Glutamatergic neuron (in vitro differentiated cells): ENCODE measurements around the gene LCN6. TPM values are rescaled to one million over a fixed set of nuclear protein-coding genes. Genes with fewer than 3 reads are reported as not detected.

ENCODE experiments used
- DNase-seq: peaks from one replicate; pipeline ENCODE4 v3.0.0; 2022
- H3K27ac Mint-ChIP-seq: one replicate; pipeline ENCODE4 v1.8.0; 2020; ENCODE audit warnings: mild to moderate bottlenecking, mixed read lengths, inconsistent platforms; ENCODE audit not compliant: unreplicated experiment
- H3K27me3 Mint-ChIP-seq: one replicate; pipeline ENCODE4 v1.8.0; 2020; ENCODE audit warnings: mild to moderate bottlenecking, moderate library complexity, mixed read lengths, inconsistent platforms; ENCODE audit not compliant: unreplicated experiment
- H3K36me3 Mint-ChIP-seq: one replicate; pipeline ENCODE4 v1.8.0; 2020; ENCODE audit warnings: mild to moderate bottlenecking, mixed read lengths, inconsistent platforms; ENCODE audit not compliant: unreplicated experiment
- H3K4me1 Mint-ChIP-seq: one replicate; pipeline ENCODE4 v1.8.0; 2020; ENCODE audit warnings: mild to moderate bottlenecking, low read depth, mixed read lengths, inconsistent platforms; ENCODE audit not compliant: unreplicated experiment
- H3K4me3 Mint-ChIP-seq: one replicate; pipeline ENCODE4 v1.8.0; 2020; ENCODE audit warnings: mild to moderate bottlenecking, mixed read lengths, inconsistent platforms; ENCODE audit not compliant: unreplicated experiment
- H3K9me3 Mint-ChIP-seq: one replicate; pipeline ENCODE4 v1.8.0; 2020; ENCODE audit warnings: mild to moderate bottlenecking, moderate library complexity, mixed read lengths, inconsistent platforms; ENCODE audit not compliant: unreplicated experiment
- total RNA-seq: library from RNA; stranded (reverse); fragmentation: NEBNext Ultra II Directional; extraction: Animal tissue kit (Norgen Biotek cat#: 25700); gene quantifications from one replicate; pipeline ENCODE4 v1.2.1, GENCODE V29; 2021; ENCODE audit not compliant: unreplicated experiment
- TF ChIP-seq, protein P1 (sequence below): fragments of 200-600 bp; sonication (generic); IDR thresholded peaks from one replicate; pipeline ENCODE4 v1.5.0; 2021; ENCODE audit not compliant: partially characterized antibody, unreplicated experiment

LCN6 gene
- total RNA-seq, 1 donor from 2014 or later = not detected

DNA sequence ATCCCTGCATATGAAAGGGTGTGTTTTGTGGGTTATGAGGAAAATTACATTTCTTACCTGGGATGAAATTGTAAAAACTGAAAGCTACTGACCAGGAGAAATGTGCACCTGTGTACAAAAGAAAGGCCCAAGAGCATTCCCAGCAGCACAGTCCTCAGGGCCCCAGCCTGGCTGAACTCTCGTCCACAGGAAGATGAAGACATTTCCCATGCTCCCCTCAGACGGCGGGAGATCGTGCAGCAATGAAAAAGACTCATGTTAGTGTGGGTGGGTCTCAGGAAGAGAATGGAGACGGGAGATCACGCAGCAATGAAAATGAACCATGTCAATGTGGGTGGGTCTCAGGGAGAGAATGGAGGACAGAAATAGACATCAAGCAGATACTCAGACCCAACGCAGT lies 28.6 kb upstream of the LCN6 start:
- Mint-ChIP-seq H3K27me3 (peaks cover 28% of the 10 kb centered on the region), H3K4me1 (peaks cover 4% of the 10 kb centered on the region), H3K27ac (no peak overlapping the region), H3K36me3 (peaks cover 20% of the 10 kb centered on the region), H3K9me3 (peaks cover 17% of the 10 kb centered on the region), H3K4me3 (no peak overlapping the region)
- TF ChIP-seq, protein P1, sequence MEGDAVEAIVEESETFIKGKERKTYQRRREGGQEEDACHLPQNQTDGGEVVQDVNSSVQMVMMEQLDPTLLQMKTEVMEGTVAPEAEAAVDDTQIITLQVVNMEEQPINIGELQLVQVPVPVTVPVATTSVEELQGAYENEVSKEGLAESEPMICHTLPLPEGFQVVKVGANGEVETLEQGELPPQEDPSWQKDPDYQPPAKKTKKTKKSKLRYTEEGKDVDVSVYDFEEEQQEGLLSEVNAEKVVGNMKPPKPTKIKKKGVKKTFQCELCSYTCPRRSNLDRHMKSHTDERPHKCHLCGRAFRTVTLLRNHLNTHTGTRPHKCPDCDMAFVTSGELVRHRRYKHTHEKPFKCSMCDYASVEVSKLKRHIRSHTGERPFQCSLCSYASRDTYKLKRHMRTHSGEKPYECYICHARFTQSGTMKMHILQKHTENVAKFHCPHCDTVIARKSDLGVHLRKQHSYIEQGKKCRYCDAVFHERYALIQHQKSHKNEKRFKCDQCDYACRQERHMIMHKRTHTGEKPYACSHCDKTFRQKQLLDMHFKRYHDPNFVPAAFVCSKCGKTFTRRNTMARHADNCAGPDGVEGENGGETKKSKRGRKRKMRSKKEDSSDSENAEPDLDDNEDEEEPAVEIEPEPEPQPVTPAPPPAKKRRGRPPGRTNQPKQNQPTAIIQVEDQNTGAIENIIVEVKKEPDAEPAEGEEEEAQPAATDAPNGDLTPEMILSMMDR = no peak
- no peak for DNase-seq

DNA sequence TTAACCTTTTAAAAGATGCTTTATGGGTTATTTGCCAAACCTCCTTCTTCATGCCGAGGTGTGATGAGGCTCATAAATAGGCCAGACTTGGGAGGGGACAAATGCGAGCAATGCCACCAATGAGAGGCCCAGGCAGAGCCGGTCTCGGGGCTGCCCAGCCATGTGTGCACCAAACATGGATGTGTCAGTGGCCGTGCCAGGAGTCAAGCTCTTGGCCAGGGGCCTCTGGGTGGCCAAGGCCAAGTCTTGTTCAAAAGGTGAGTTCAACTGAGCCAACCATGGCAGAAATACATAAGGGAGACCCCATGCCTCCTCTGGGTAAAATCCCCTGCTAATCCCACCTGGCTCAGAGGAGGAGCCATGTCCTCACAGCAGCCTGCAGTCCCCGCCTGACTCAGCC lies 26.9 kb upstream of the LCN6 start:
- H3K27ac Mint-ChIP-seq = no peak overlapping the region
- peaks cover 1% of the 10 kb centered on the region for H3K4me1 Mint-ChIP-seq

DNA sequence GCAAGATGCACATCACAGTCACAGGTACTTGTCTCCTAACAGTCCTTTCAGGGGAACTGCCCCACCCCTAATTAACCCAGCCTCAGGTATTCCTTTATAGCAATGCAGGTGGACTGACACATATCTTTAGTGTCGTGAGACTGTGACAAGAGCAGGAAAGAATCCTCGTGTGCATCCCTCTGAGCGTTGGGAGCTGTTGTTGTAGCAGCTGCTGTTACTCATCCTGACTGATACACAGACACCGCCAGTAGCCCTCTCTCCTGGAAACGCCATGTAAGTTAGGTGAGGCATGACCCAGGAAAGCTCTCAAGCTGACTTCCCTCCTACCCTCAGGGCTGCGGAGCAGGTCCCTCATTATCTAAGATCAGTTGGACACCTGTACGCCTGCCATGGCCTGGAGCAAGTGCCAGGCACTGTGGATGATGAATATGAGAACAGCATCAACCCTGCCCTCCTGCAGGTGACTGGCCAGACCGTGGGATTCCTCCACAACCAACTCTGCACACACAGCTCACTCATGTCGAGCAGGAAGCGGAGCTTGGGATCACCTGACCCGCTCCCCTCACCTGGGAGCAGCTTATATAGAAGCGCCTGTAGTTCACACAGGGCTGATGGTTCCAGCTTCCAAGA lies 26.2 kb upstream of the LCN6 start:
- H3K4me3 Mint-ChIP-seq = no peak overlapping the region
- H3K9me3 Mint-ChIP-seq = peaks cover 15% of the 10 kb centered on the region
- no peak overlapping the region for H3K27ac Mint-ChIP-seq
- peaks cover 20% of the 10 kb centered on the region for H3K36me3 Mint-ChIP-seq
- no peak for DNase-seq
- no peaks in the 10 kb centered on the region for H3K4me1 Mint-ChIP-seq
- TF ChIP-seq, protein P1 = no peak
- peaks cover 27% of the 10 kb centered on the region for H3K27me3 Mint-ChIP-seq

More for the DNA sequence above, 26.9 kb upstream of the LCN6 start:
- Mint-ChIP-seq H3K4me3 (no peak overlapping the region), H3K36me3 (peaks cover 20% of the 10 kb centered on the region), H3K9me3 (peaks cover 17% of the 10 kb centered on the region), H3K27me3 (peaks cover 28% of the 10 kb centered on the region)
- DNase-seq = no peak
- TF ChIP-seq, protein P1 = no peak

DNA sequence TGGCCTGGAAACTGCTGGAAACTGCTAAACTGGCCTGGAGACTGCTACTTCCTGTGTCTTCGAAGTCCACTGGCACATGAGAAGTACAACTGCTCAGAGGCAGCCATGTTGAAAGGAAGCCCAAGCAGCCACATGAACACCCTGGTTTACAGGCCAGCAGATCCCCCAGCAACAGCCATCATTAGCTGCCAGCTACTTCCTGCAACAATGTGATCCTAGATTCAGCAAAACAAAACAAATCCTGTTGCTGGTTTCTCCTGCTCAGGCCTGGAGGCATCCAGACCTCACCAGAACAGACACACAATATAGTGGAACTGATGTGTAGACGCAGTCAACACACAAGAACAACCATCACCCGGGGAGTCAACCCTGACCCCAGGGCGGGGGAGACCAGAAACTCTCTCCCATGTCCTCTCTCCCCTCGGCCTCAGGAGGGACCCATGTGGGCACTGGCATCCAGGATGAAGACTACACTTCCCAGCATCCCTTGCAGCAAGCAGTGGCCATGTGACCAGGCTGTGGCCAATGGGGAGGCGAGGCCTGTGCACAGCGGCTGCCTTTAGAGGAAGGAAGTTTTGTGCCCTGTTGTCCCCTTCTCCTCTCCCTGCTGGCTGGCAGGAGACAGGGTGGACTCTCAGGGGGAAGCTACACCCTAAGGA lies 25.2 kb upstream of the LCN6 start:
- DNase-seq = no peak
- TF ChIP-seq, protein P1 = no peak
- Mint-ChIP-seq H3K9me3 (peaks cover 8% of the 10 kb centered on the region), H3K4me3 (no peak overlapping the region), H3K36me3 (peaks cover 12% of the 10 kb centered on the region), H3K27me3 (peaks cover 19% of the 10 kb centered on the region), H3K27ac (no peak overlapping the region), H3K4me1 (no peaks in the 10 kb centered on the region)

DNA sequence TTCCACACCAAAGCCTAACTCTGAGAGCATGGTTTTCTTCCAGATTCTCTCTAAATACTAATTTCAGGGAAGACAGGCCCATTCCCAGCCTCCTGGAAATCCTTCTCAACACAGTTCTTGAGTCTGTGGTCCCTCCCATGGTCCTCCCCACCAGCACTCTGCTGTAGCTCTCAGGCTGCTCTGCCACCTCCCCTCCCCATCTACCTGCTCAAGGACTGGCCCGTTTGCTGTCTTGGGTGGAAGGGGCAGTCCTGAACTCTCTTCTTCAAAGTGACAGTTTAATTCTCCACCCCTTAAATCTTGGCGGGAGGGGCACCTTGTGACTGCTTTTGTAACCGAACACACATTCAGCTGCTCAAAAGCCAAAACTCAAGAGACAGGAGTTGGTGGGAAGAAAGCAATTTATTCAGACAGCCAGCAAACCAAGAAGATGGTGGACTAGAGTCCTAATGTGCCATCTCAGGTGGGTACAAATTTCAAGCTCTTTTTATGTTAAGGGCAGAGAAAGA lies 23.6 kb upstream of the LCN6 start:
- H3K4me1 Mint-ChIP-seq = peaks cover under 1% of the 10 kb centered on the region
- peaks cover 1% of the 10 kb centered on the region for H3K36me3 Mint-ChIP-seq
- DNase-seq = no peak
- H3K4me3 Mint-ChIP-seq = no peak overlapping the region
- TF ChIP-seq, protein P1 = no peak
- peaks cover 9% of the 10 kb centered on the region for H3K27me3 Mint-ChIP-seq
- H3K9me3 Mint-ChIP-seq = peaks cover 3% of the 10 kb centered on the region
- no peak overlapping the region for H3K27ac Mint-ChIP-seq
